K562 (cell line): ENCODE results near the gene NTF4. TPM values are rescaled to one million over a fixed set of nuclear protein-coding genes. Genes with fewer than 3 reads are reported as not detected.

Source experiments
- ATAC-seq: fragments of 200-7000 bp; cut with Tn5 transposase; 3 replicates; pipeline ENCODE4 v1.9.1; 2020; ENCODE audit warnings: moderate library complexity
- BruUV-seq: library from RNA; stranded (reverse); fragments of 400-500 nt; replicated peaks from 2 replicates; lab custom pipeline; 2021; lab: Mats Ljungman, UMichigan
- CTCF ChIA-PET: fragments of 300-600 bp; formaldehyde crosslinking; extraction: SDS; loops from one replicate; lab custom pipeline; 2021; ENCODE audit warnings: low intra/inter-chr PET ratio; lab: Yijun Ruan, JAX
- POLR2A ChIA-PET: fragments of 300-600, 350-650 bp; sonication (Branson Sonifier 250); formaldehyde crosslinking; extraction: SDS; loops from one replicate; lab custom pipeline; 2021; ENCODE audit warnings: antibody characterized with exemption, inconsistent platforms; lab: Yijun Ruan, JAX
- DNase-seq, 4 experiments: peaks; one replicate each; pipeline versions ENCODE4 v3.0.0 to v3.0.0-alpha.2; 2011 to 2018; ENCODE audit warnings: low spot score in 3 of 4, mixed read lengths in 3 of 4; ENCODE audit errors: extremely low read depth in 1 of 4
- FAIRE-seq: peaks from 2 replicates; lab custom pipeline; 2011; peaks lifted over from hg19 to GRCh38; lab: Jason Lieb, UNC
- H2AFZ ChIP-seq: 2 replicates; pipeline ENCODE4 v1.6.0; 2011; ENCODE audit warnings: low read depth, low read length, control low read depth, inconsistent platforms
- H3K27ac ChIP-seq: fragments of 200-600 bp; 3 replicates; pipeline ENCODE4 v1.8.0; 2011; ENCODE audit warnings: low read depth, mild to moderate bottlenecking, control low read depth, inconsistent platforms, low read length, moderate library complexity, mixed read lengths; ENCODE audit errors: extremely low read depth
- H3K27me3 ChIP-seq, 2 experiments: fragments of 300-600 bp in 1 of 2; 2 replicates in 1 of 2; 3 replicates in 1 of 2; pipeline versions ENCODE4 v1.6.0 to v1.8.0; 2011; ENCODE audit warnings: inconsistent platforms in 2 of 2, low read length in 2 of 2, mild to moderate bottlenecking in 1 of 2, mixed read lengths in 1 of 2, moderate library complexity in 1 of 2; ENCODE audit not compliant: control insufficient read depth in 2 of 2, insufficient read depth in 2 of 2
- H3K36me3 ChIP-seq: fragments of 300-600 bp; 3 replicates; pipeline ENCODE4 v1.8.0; 2011; ENCODE audit warnings: mild to moderate bottlenecking, low read length, inconsistent platforms; ENCODE audit not compliant: control insufficient read depth, insufficient read depth
- H3K4me1 ChIP-seq, 2 experiments: fragments of 200-600 bp in 1 of 2; replicated peaks in 1 of 2; 2 replicates in 1 of 2; 3 replicates in 1 of 2; pipeline versions ENCODE4 v1.5.1 to v1.8.0; 2011; ENCODE audit warnings: inconsistent platforms in 2 of 2, low read length in 2 of 2, mild to moderate bottlenecking in 1 of 2, mixed read lengths in 1 of 2, moderate library complexity in 1 of 2; ENCODE audit not compliant: control insufficient read depth in 2 of 2, insufficient read depth in 2 of 2
- H3K4me2 ChIP-seq: 2 replicates; pipeline ENCODE4 v1.6.1; 2011; ENCODE audit warnings: low read length, control low read depth, inconsistent platforms, mixed read lengths; ENCODE audit not compliant: insufficient read depth
- H3K4me3 ChIP-seq: fragments of 200-600 bp; sonication (generic), shearing (Covaris generic); 2 replicates; pipeline ENCODE4 v1.5.1; 2016; ENCODE audit warnings: control low read depth, inconsistent platforms
- H3K79me2 ChIP-seq: fragments of 200-600 bp; 3 replicates; pipeline ENCODE4 v1.8.0; 2011; ENCODE audit warnings: low read length, inconsistent platforms; ENCODE audit not compliant: control insufficient read depth, insufficient read depth
- H3K9ac ChIP-seq, 2 experiments: 2 replicates each; pipeline versions ENCODE4 v1.6.0 to v1.6.1; 2011; ENCODE audit warnings: low read depth in 2 of 2, low read length in 2 of 2, control low read depth in 1 of 2, inconsistent platforms in 1 of 2, mild to moderate bottlenecking in 1 of 2, mixed read lengths in 1 of 2; ENCODE audit not compliant: insufficient read depth in 1 of 2
- H3K9me1 ChIP-seq: one replicate; pipeline ENCODE4 v1.6.0; 2011; ENCODE audit warnings: inconsistent platforms, mild to moderate bottlenecking, low read length, moderate library complexity; ENCODE audit not compliant: control insufficient read depth, insufficient read depth
- H3K9me3 ChIP-seq: replicated peaks from 2 replicates; pipeline ENCODE4 v1.5.1; 2011; ENCODE audit warnings: low read depth, low read length, inconsistent platforms; ENCODE audit not compliant: control insufficient read depth, insufficient read depth
- H4K20me1 ChIP-seq: replicated peaks from 2 replicates; pipeline ENCODE4 v1.6.1; 2011; ENCODE audit warnings: low read length, inconsistent platforms, mixed read lengths; ENCODE audit not compliant: control insufficient read depth, insufficient read depth
- ATF7 ChIP-seq: fragments of 450-650 bp; IDR thresholded peaks from 2 replicates; pipeline ENCODE4 v1.7.1; 2014; ENCODE audit warnings: mild to moderate bottlenecking, moderate library complexity
- C11orf30 ChIP-seq: fragments of 450-650 bp; IDR thresholded peaks from 2 replicates; pipeline ENCODE4 v1.6.1; 2016; ENCODE audit warnings: low read depth, mild to moderate bottlenecking
- DPF2 ChIP-seq: fragments of 450-650 bp; IDR thresholded peaks from 2 replicates; pipeline ENCODE4 v1.6.1; 2016
- HIVEP1 ChIP-seq: fragments of 250-450 bp; sonication (Bioruptor Pico); IDR thresholded peaks from 2 replicates; pipeline ENCODE4 v1.4.0; 2020; ENCODE audit warnings: mild to moderate bottlenecking
- HNRNPK ChIP-seq: fragments of 200-400 bp; formaldehyde crosslinking; IDR thresholded peaks from one replicate; pipeline ENCODE4 v1.6.1; 2018; ENCODE audit warnings: mild to moderate bottlenecking, low read depth, low read length; ENCODE audit not compliant: poor library complexity, severe bottlenecking
- MEF2A ChIP-seq: IDR thresholded peaks from 2 replicates; pipeline ENCODE4 v1.6.1; 2011; ENCODE audit warnings: low read depth, mild to moderate bottlenecking, low read length, moderate library complexity; ENCODE audit not compliant: control insufficient read depth
- MEF2D ChIP-seq: conservative IDR thresholded peaks from 2 replicates; pipeline ENCODE4 v1.6.1; 2016; ENCODE audit warnings: low read depth, missing genetic modification characterization, missing compliant biosample characterization
- NBN ChIP-seq: fragments of 450-650 bp; IDR thresholded peaks from 2 replicates; pipeline ENCODE4 v1.6.1; 2016; ENCODE audit warnings: low read depth, mild to moderate bottlenecking
- NFE2 ChIP-seq: IDR thresholded peaks from 2 replicates; pipeline ENCODE4 v1.6.1; 2014; ENCODE audit warnings: antibody characterized with exemption, low read depth
- NFXL1 ChIP-seq: fragments of 450-650 bp; formaldehyde crosslinking; IDR thresholded peaks from 2 replicates; pipeline ENCODE4 v1.4.0; 2021; ENCODE audit warnings: mild to moderate bottlenecking
- ZNF184 ChIP-seq: sonication (generic); formaldehyde crosslinking; IDR thresholded peaks from 2 replicates; pipeline ENCODE4 v1.5.0; 2020; ENCODE audit warnings: missing genetic modification reagents
- ZNF282 ChIP-seq: sonication (generic); formaldehyde crosslinking; IDR thresholded peaks from 2 replicates; pipeline ENCODE4 v1.8.1; 2023; ENCODE audit warnings: missing genetic modification reagents
- ZNF316 ChIP-seq: fragments of 450-650 bp; IDR thresholded peaks from 2 replicates; pipeline ENCODE4 v1.6.1; 2016
- WGBS: fragments of 100-300 bp; shearing (Covaris generic); methylation state at CpG from one replicate; pipeline ENCODE4 v1.1.6; 2016; ENCODE audit warnings: low coverage, mixed read lengths; ENCODE audit not compliant: insufficient coverage; ENCODE audit errors: missing lambda C conversion rate; 5-methylcytosine and 5-hydroxymethylcytosine counted together
- in situ Hi-C: fragments of 300-500 bp; cut with MboI; formaldehyde crosslinking; loops from 4 replicates; pipeline ENCODE4 v1.15.0; 2018; ENCODE audit warnings: inconsistent platforms, mixed read lengths
- intact Hi-C: fragments of 100-400 bp; cut with micrococcal nuclease; formaldehyde crosslinking; loops from 2 replicates; pipeline ENCODE4 v1.14.2; 2022
- polyA plus RNA-seq, 8 experiments: library from polyadenylated mRNA; depleted of rRNA in 4 of 8; stranded (reverse) in 5 of 8; unstranded in 3 of 8; fragments of >200 nt; fragmentation: Nextera tagmentation in 2 of 8; fragmentation: Illumina TruSeq in 1 of 8; extraction: Ambion mirVana in 2 of 8; extraction: Trizol in 1 of 8; gene quantifications; 2 replicates each; pipeline versions ENCODE4 v1.2.1 to v1.2.3, GENCODE V29; 2011 to 2014; ENCODE audit warnings: inconsistent platforms in 1 of 8, missing spikeins in 1 of 8
- total RNA-seq, 7 experiments: library from RNA; depleted of rRNA in 6 of 7; stranded (reverse); fragments of >200 nt in 6 of 7; fragmentation: Illumina TruSeq in 2 of 7; extraction: Trizol in 2 of 7; gene quantifications; 2 replicates each; pipeline versions ENCODE4 v1.2.1 to v1.2.3, GENCODE V29; 2011 to 2021; ENCODE audit warnings: low replicate concordance in 1 of 7
- TF ChIP-seq, protein P1 (sequence below): sonication (generic); IDR thresholded peaks from 2 replicates; pipeline ENCODE4 v1.6.1; 2016
- TF ChIP-seq, protein P2 (sequence below), 2 experiments: fragments of 450-650 bp in 1 of 2; sonication (generic) in 1 of 2; formaldehyde crosslinking in 1 of 2; IDR thresholded peaks in 1 of 2; conservative IDR thresholded peaks in 1 of 2; 2 replicates each; pipeline versions ENCODE4 v1.6.1 to v1.8.1; 2016 to 2023; ENCODE audit warnings: mild to moderate bottlenecking in 2 of 2, moderate library complexity in 2 of 2, inconsistent platforms in 1 of 2, missing genetic modification reagents in 1 of 2

Gene NTF4
- total and polyA plus RNA-seq, 9 of the 15 experiments (the other 6 are each of a cell fraction or from before 2014, with no cell fraction given): not detected

DNA sequence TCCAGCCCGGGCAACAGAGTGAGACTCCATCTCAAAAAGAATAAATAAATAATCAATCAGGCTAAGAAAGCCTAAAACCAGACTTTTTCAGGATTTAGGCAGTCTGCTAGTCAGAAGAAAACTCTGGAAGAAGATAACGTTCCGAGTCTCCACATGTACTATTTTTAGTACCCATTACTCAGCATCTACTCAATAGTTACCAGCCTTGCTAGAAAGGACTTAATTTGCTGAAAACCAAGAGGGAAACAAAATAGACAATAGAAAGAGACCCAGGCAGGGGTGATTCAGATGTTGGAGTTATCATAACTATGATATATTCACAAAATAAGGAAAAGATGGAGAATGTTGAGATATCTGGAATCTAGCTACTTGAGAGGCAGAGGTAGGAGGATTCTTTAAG, 45.9 kb upstream of the NTF4 start:
- no peaks in the 10 kb centered on the region for H3K9me3 ChIP-seq
- ATAC-seq (no peak), DNase-seq (no peak), FAIRE-seq (peak; percentile 35)
- ChIA-PET CTCF (no interaction called here), POLR2A (interaction anchor here (1.1 to 1.2 kb wide), 2 partner anchors 13 to 40 kb away, joined by 3 to 4 read pairs; no protein-coding TSS in a partner anchor)
- peak overlapping the region; percentile 49; the same call in 2 of the 3 replicates for H3K27ac ChIP-seq
- H3K9me1 ChIP-seq: peaks cover 11% of the 10 kb centered on the region
- peak overlapping the region in 1 of 2 experiments; percentile 22; a peak in 2 of 4 replicates for H3K9ac ChIP-seq
- H4K20me1 ChIP-seq: peaks cover 14% of the 10 kb centered on the region
- peaks cover 45% of the 10 kb centered on the region for H3K36me3 ChIP-seq
- H3K27me3 ChIP-seq: no peaks in the 10 kb centered on the region
- peaks cover 13% of the 10 kb centered on the region for H3K79me2 ChIP-seq
- no TSS peak for BruUV-seq
- 13% methylated on average over 3 of the region's 3 CpGs for WGBS
- H3K4me2 ChIP-seq: no peak overlapping the region; the same call in 1 of the 2 replicates
- H2AFZ ChIP-seq: no peak overlapping the region
- H3K4me3 ChIP-seq: no peak overlapping the region
- peaks cover 28 to 60% of the 10 kb centered on the region in 2 experiments for H3K4me1 ChIP-seq
- intact Hi-C loops (no loop called here), in situ Hi-C loops (loop anchor here (10.0 kb wide), 1 partner anchor 1224 kb away; no protein-coding TSS in a partner anchor)
- peak; percentile 64 for TF ChIP-seq ZNF316
- TF ChIP-seq NFE2: peak; percentile 56
- peak; percentile 73 for TF ChIP-seq C11orf30
- peak; percentile 30; the same call in 1 of the 2 replicates for TF ChIP-seq DPF2
- TF ChIP-seq, protein P1, sequence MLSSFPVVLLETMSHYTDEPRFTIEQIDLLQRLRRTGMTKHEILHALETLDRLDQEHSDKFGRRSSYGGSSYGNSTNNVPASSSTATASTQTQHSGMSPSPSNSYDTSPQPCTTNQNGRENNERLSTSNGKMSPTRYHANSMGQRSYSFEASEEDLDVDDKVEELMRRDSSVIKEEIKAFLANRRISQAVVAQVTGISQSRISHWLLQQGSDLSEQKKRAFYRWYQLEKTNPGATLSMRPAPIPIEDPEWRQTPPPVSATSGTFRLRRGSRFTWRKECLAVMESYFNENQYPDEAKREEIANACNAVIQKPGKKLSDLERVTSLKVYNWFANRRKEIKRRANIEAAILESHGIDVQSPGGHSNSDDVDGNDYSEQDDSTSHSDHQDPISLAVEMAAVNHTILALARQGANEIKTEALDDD: peak; percentile 62; the same call in 1 of the 2 replicates
- no peak for TF ChIP-seq ZNF282 (CRISPR knock-in tag)
- TF ChIP-seq NFXL1 (CRISPR knock-in tag): no peak
- TF ChIP-seq MEF2D (tag): peak; percentile 81
- TF ChIP-seq ZNF184 (CRISPR knock-in tag): no peak
- TF ChIP-seq MEF2A: peak; percentile 95
- no peak for TF ChIP-seq HIVEP1 (CRISPR knock-in tag)
- TF ChIP-seq ATF7: no peak
- TF ChIP-seq HNRNPK: no peak
- TF ChIP-seq NBN: 0 out of 2 replicates have a peak, but pooled peaks have one; percentile 9
- TF ChIP-seq, protein P2, sequence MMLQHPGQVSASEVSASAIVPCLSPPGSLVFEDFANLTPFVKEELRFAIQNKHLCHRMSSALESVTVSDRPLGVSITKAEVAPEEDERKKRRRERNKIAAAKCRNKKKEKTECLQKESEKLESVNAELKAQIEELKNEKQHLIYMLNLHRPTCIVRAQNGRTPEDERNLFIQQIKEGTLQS (IDR thresholded peaks at IDR 0.05): no peak
- TF ChIP-seq, protein P2 (CRISPR knock-in tag; conservative IDR thresholded peaks at IDR 0.05): no peak
